ENCODE results near the gene FTH1.

FTH1 gene

GRCh38 chr11:61967116-61967923, at the start of gene FTH1:
TSS of gene FTH1 (minus strand) at chr11:61967634. CDS start at chr11:61967425, 209 bp downstream.
- peak within 1 kb of the TSS; percentile 85 for H3K4me2 ChIP-seq (ENCODE audit: low read depth, low read length, poor library complexity, severe bottlenecking)
- H3F3A ChIP-seq (ENCODE audit: insufficient read depth), result peaks cover 15% of the 10 kb centered on the region
- H3K27me3 ChIP-seq (ENCODE audit: low read length), result no peaks in the 10 kb centered on the region
- TF ChIP-seq, protein P1, sequence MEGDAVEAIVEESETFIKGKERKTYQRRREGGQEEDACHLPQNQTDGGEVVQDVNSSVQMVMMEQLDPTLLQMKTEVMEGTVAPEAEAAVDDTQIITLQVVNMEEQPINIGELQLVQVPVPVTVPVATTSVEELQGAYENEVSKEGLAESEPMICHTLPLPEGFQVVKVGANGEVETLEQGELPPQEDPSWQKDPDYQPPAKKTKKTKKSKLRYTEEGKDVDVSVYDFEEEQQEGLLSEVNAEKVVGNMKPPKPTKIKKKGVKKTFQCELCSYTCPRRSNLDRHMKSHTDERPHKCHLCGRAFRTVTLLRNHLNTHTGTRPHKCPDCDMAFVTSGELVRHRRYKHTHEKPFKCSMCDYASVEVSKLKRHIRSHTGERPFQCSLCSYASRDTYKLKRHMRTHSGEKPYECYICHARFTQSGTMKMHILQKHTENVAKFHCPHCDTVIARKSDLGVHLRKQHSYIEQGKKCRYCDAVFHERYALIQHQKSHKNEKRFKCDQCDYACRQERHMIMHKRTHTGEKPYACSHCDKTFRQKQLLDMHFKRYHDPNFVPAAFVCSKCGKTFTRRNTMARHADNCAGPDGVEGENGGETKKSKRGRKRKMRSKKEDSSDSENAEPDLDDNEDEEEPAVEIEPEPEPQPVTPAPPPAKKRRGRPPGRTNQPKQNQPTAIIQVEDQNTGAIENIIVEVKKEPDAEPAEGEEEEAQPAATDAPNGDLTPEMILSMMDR (IDR thresholded peaks at IDR 0.05; ENCODE audit: insufficient read depth, low read length, poor library complexity, severe bottlenecking), result no peak
- TF ChIP-seq EZH2phosphoT487 (conservative IDR thresholded peaks at IDR 0.05; ENCODE audit: low read length), result no peak
- peaks cover 10% of the 10 kb centered on the region for H3K79me2 ChIP-seq (ENCODE audit: insufficient read depth, low read length)
- H2AFZ ChIP-seq (ENCODE audit: low read depth, low read length, severe bottlenecking), result peak within 1 kb of the TSS; percentile 96
- no peaks in the 10 kb centered on the region for H3K9me2 ChIP-seq (replicated peaks; ENCODE audit: insufficient read depth, low read length)
- peak within 1 kb of the TSS; percentile 81 for H3K4me3 ChIP-seq (ENCODE audit: insufficient read depth, low read length, poor library complexity, severe bottlenecking)
- H4K20me1 ChIP-seq (ENCODE audit: low read depth, low read length), result peaks cover 6% of the 10 kb centered on the region
- peak within 1 kb of the TSS; percentile 71 for H3K9ac ChIP-seq (ENCODE audit: low read length)
- H3K27ac ChIP-seq (ENCODE audit: low read depth, low read length), result peak within 1 kb of the TSS; percentile 45; the same call in 1 of the 2 replicates
- no peaks in the 10 kb centered on the region for H3K9me3 ChIP-seq (ENCODE audit: insufficient read depth, low read length)
- peaks cover 5% of the 10 kb centered on the region; the same call in 1 of the 2 replicates for H3K36me3 ChIP-seq (ENCODE audit: low read length)

GRCh38 chr11:62015615-62016014, 48.2 kb upstream of the FTH1 start:
- Histone ChIP-seq H3K4me2 (ENCODE audit: low read depth, low read length, poor library complexity, severe bottlenecking) (no peak overlapping the region), H3K27me3 (ENCODE audit: low read length) (no peaks in the 10 kb centered on the region), H3K9me2 (replicated peaks; ENCODE audit: insufficient read depth, low read length) (no peaks in the 10 kb centered on the region), H3K27ac (ENCODE audit: low read depth, low read length) (no peak overlapping the region), H2AFZ (ENCODE audit: low read depth, low read length, severe bottlenecking) (no peak overlapping the region), H3K79me2 (ENCODE audit: insufficient read depth, low read length) (no peaks in the 10 kb centered on the region), H3K4me3 (ENCODE audit: insufficient read depth, low read length, poor library complexity, severe bottlenecking) (no peak overlapping the region), H3K9me3 (ENCODE audit: insufficient read depth, low read length) (no peaks in the 10 kb centered on the region), H4K20me1 (ENCODE audit: low read depth, low read length) (no peaks in the 10 kb centered on the region), H3K9ac (ENCODE audit: low read length) (no peak overlapping the region), H3K36me3 (ENCODE audit: low read length) (no peaks in the 10 kb centered on the region), H3F3A (ENCODE audit: insufficient read depth) (no peaks in the 10 kb centered on the region)
- no peak for TF ChIP-seq EZH2phosphoT487 (conservative IDR thresholded peaks at IDR 0.05; ENCODE audit: low read length)
- TF ChIP-seq, protein P1 (IDR thresholded peaks at IDR 0.05; ENCODE audit: insufficient read depth, low read length, poor library complexity, severe bottlenecking), result no peak

DNA sequence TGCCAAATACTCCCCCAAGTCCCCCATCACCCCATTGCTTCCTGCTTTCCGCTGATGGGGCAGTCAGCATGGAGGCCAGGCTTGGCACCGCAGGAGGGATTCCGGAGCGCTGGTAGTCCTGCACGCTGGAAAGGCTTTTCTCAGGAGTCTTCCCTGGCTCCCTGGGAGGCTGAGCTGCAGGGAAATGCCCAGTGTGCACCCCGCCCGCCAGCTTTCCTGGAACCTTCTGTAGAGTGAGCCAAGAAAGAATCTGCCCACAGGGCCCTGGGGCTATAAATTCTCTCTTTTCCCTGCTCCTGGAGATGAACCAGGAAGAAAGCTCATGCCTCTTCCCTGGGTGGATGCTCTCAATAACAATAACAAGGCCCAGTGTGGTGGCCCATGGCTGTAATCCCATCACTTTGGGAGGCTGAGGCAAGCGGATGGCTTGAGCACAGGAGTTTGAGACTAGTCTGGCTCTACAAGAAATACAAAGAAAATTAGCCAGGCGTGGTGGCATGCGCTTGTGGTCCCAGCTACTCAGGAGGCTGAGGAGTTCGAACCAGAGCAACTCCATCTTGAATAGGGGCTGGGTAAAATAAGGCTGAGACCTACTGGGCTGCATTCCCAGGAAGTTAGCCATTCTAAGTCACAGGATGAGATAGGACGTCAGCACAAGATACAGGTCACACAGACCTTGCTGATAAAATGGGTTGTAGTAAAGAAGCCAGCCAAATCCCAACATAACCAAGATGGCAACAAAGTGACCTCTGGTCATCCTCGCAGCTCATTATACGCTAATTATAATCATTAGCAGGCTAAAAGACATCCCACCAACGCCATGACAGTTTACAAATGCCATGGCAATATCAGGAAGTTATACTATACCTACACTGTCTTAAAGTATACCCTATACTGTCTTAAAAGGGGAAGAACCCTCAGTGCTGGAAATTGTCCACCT, 46.4 kb upstream of the FTH1 start:
- no peak overlapping the region for H3K9ac ChIP-seq (ENCODE audit: low read length)
- TF ChIP-seq EZH2phosphoT487 (conservative IDR thresholded peaks at IDR 0.05; ENCODE audit: low read length), result no peak
- TF ChIP-seq, protein P1 (IDR thresholded peaks at IDR 0.05; ENCODE audit: insufficient read depth, low read length, poor library complexity, severe bottlenecking), result no peak
- H2AFZ ChIP-seq (ENCODE audit: low read depth, low read length, severe bottlenecking), result no peak overlapping the region
- no peak overlapping the region for H3K4me2 ChIP-seq (ENCODE audit: low read depth, low read length, poor library complexity, severe bottlenecking)
- H3K27ac ChIP-seq (ENCODE audit: low read depth, low read length), result no peak overlapping the region
- H3K79me2 ChIP-seq (ENCODE audit: insufficient read depth, low read length), result no peaks in the 10 kb centered on the region
- no peaks in the 10 kb centered on the region for H3K36me3 ChIP-seq (ENCODE audit: low read length)
- no peaks in the 10 kb centered on the region for H3K9me3 ChIP-seq (ENCODE audit: insufficient read depth, low read length)
- no peak overlapping the region for H3K4me3 ChIP-seq (ENCODE audit: insufficient read depth, low read length, poor library complexity, severe bottlenecking)
- no peaks in the 10 kb centered on the region for H3K27me3 ChIP-seq (ENCODE audit: low read length)
- H3K9me2 ChIP-seq (replicated peaks; ENCODE audit: insufficient read depth, low read length), result no peaks in the 10 kb centered on the region
- H3F3A ChIP-seq (ENCODE audit: insufficient read depth), result no peaks in the 10 kb centered on the region
- H4K20me1 ChIP-seq (ENCODE audit: low read depth, low read length), result no peaks in the 10 kb centered on the region
